Small intestine (tissue), 7 donors: ENCODE data around the gene CDK18. TPM values are rescaled to one million over a fixed set of nuclear protein-coding genes. Genes with fewer than 3 reads are reported as not detected.

Source experiments
- DNase-seq, 2 donors: peaks; one replicate each; pipeline versions ENCODE4 v3.0.0 to v3.0.0-alpha.2; 2013
- FAIRE-seq: peaks from 2 replicates; lab custom pipeline; 2012; peaks lifted over from hg19 to GRCh38; lab: Jason Lieb, UNC
- H3K27ac ChIP-seq, 3 donors: one replicate each; pipeline ENCODE4 v1.5.1; 2013; ENCODE audit warnings: low read length in 2 of 3, mild to moderate bottlenecking in 2 of 3, control low read depth in 1 of 3, inconsistent platforms in 1 of 3, low read depth in 1 of 3, moderate library complexity in 1 of 3
- H3K27me3 ChIP-seq, 3 donors: one replicate each; pipeline ENCODE4 v1.6.1; 2013; ENCODE audit warnings: low read length in 3 of 3, inconsistent platforms in 1 of 3; ENCODE audit not compliant: control insufficient read depth in 3 of 3, insufficient read depth in 3 of 3
- H3K36me3 ChIP-seq, 3 donors: one replicate each; pipeline ENCODE4 v1.6.1; 2013; ENCODE audit warnings: low read length in 3 of 3, inconsistent platforms in 1 of 3, low read depth in 1 of 3, mild to moderate bottlenecking in 1 of 3, moderate library complexity in 1 of 3; ENCODE audit not compliant: control insufficient read depth in 3 of 3, insufficient read depth in 2 of 3
- H3K4me1 ChIP-seq, 3 donors: one replicate each; pipeline ENCODE4 v1.6.1; 2013; ENCODE audit warnings: low read length in 2 of 3, inconsistent platforms in 1 of 3, low read depth in 1 of 3, mild to moderate bottlenecking in 1 of 3, moderate library complexity in 1 of 3; ENCODE audit not compliant: control insufficient read depth in 3 of 3, insufficient read depth in 2 of 3
- H3K4me3 ChIP-seq, 3 donors: one replicate each; pipeline ENCODE4 v1.5.1; 2013; ENCODE audit warnings: low read length in 3 of 3, control low read depth in 1 of 3, inconsistent platforms in 1 of 3, low read depth in 1 of 3, mild to moderate bottlenecking in 1 of 3, moderate library complexity in 1 of 3
- H3K9me3 ChIP-seq, 2 donors: one replicate each; pipeline ENCODE4 v1.6.1; 2013; ENCODE audit warnings: low read depth in 1 of 2, low read length in 1 of 2; ENCODE audit not compliant: control insufficient read depth in 2 of 2, insufficient read depth in 1 of 2
- WGBS, 3 donors: extraction: QIAGEN DNeasy Blood & Tissue Kit; methylation state at CpG; one replicate each; pipeline ENCODE4 v1.1.7; 2013; 5-methylcytosine and 5-hydroxymethylcytosine counted together
- polyA plus RNA-seq, 4 donors: library from polyadenylated mRNA; stranded (reverse) in 3 of 4; unstranded in 1 of 4; fragments of 200-250 nt in 3 of 4; fragments of 120-200 nt in 1 of 4; gene quantifications; one replicate each; pipeline versions ENCODE4 v1.2.1 to v1.2.3, GENCODE V29; 2013
- donor health status: healthy with polysubstance abuse.
- donor health status: control.
- donor health status: control.
- donor health status: Bipolar disorder and iron deficiency.
- donor health status: healthy.

The CDK18 gene
- polyA plus RNA-seq, 4 donors = 32.7 to 62.4 (median 41.1) TPM

- 44 to 87% (median 67%) methylated on average over 2 of the region's 2 CpGs for WGBS, 3 donors
- FAIRE-seq = no peak
Observed at GRCh38 chr1:205465392-205465791, 39.1 kb upstream of the CDK18 start.

GRCh38 chr1:205466595-205467220, 37.8 kb upstream of the CDK18 start:
- H3K4me1 ChIP-seq = peaks cover 0 to 6% (median 0%) of the 10 kb centered on the region in 3 donors
- FAIRE-seq = no peak
- no peak overlapping the region for H3K4me3 ChIP-seq
- H3K27me3 ChIP-seq = peaks cover 0 to 16% (median 6%) of the 10 kb centered on the region in 3 donors
- H3K27ac ChIP-seq = no peak overlapping the region
- DNase-seq = no peak
- WGBS, 3 donors = 54 to 71% (median 69%) methylated on average over 7 of the region's 7 CpGs
- H3K9me3 ChIP-seq = no peaks in the 10 kb centered on the region
- H3K36me3 ChIP-seq = no peaks in the 10 kb centered on the region

More at GRCh38 chr1:205465392-205465791, 39.1 kb upstream of the CDK18 start:
- no peaks in the 10 kb centered on the region for H3K36me3 ChIP-seq
- peaks cover 0 to 16% (median 11%) of the 10 kb centered on the region in 3 donors for H3K27me3 ChIP-seq
- no peak for DNase-seq
- H3K4me3 ChIP-seq = no peak overlapping the region
- H3K4me1 ChIP-seq = peaks cover 0 to 6% (median 0%) of the 10 kb centered on the region in 3 donors
- no peak overlapping the region for H3K27ac ChIP-seq
- no peaks in the 10 kb centered on the region for H3K9me3 ChIP-seq

DNA sequence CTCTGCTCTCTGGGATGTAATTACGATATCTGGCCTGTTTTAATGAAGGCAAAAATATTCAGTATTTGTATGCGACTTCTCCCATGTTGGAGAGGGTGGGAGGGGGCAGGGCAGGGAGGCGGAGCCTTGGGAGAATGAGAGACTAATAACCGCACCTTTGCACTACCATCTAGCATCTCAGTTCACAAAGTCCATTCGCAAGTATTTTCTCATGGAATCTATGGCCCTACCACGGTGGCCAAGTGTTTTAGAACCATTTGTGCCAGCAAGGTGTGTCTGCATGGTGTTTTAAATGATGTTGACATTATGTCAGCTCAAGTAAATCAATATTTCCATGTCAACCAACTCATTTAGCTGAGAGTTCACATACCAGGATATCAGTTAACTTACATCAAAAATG, 34.3 kb upstream of the CDK18 start:
- Histone ChIP-seq H3K4me3 (no peak overlapping the region), H3K36me3 (no peaks in the 10 kb centered on the region), H3K4me1 (peaks cover 0 to 6% (median 0%) of the 10 kb centered on the region in 3 donors), H3K9me3 (peaks cover 0 to 6% of the 10 kb centered on the region in 2 donors), H3K27ac (peak overlapping the region in 1 of 3 donors; percentile 53), H3K27me3 (peaks cover 0 to 17% (median 2%) of the 10 kb centered on the region in 3 donors)
- WGBS, 3 donors = 15 to 69% (median 31%) methylated on average over 6 of the region's 6 CpGs
- peak; percentile 82 to 97 for DNase-seq
- FAIRE-seq = no peak

GRCh38 chr1:205472737-205473441, 31.6 kb upstream of the CDK18 start:
- WGBS, 3 donors = 34 to 67% (median 48%) methylated on average over 12 to 13 of the region's 13 CpGs
- no peak for FAIRE-seq
- H3K27ac ChIP-seq = no peak overlapping the region
- H3K4me1 ChIP-seq = peaks cover 0 to 6% (median 0%) of the 10 kb centered on the region in 3 donors
- no peak for DNase-seq
- H3K4me3 ChIP-seq = no peak overlapping the region
- peaks cover 0 to 12% of the 10 kb centered on the region in 2 donors for H3K9me3 ChIP-seq
- peaks cover 0 to 11% (median under 1%) of the 10 kb centered on the region in 3 donors for H3K27me3 ChIP-seq
- H3K36me3 ChIP-seq = no peaks in the 10 kb centered on the region

- H3K9me3 ChIP-seq = peaks cover 0 to 12% of the 10 kb centered on the region in 2 donors
- no peak for FAIRE-seq
- WGBS, 3 donors = 44 to 60% (median 59%) methylated on average over 4 of the region's 4 CpGs
- no peak overlapping the region for H3K4me3 ChIP-seq
- no peaks in the 10 kb centered on the region for H3K36me3 ChIP-seq
- peaks cover 0 to 6% (median 0%) of the 10 kb centered on the region in 3 donors for H3K4me1 ChIP-seq
- peaks cover 0 to 11% (median 0%) of the 10 kb centered on the region in 3 donors for H3K27me3 ChIP-seq
- DNase-seq = no peak
- no peak overlapping the region for H3K27ac ChIP-seq
Observed at GRCh38 chr1:205473475-205473874, 31.0 kb upstream of the CDK18 start.

GRCh38 chr1:205473966-205474365, 30.5 kb upstream of the CDK18 start:
- Histone ChIP-seq H3K4me3 (no peak overlapping the region), H3K27me3 (peaks cover 0 to 11% (median 0%) of the 10 kb centered on the region in 3 donors), H3K27ac (no peak overlapping the region), H3K36me3 (no peaks in the 10 kb centered on the region), H3K9me3 (peaks cover 0 to 12% of the 10 kb centered on the region in 2 donors), H3K4me1 (peaks cover 0 to 6% (median 0%) of the 10 kb centered on the region in 3 donors)
- no peak for FAIRE-seq
- WGBS, 3 donors = 70 to 87% (median 78%) methylated on average over 7 of the region's 7 CpGs
- DNase-seq = no peak

- no peak for FAIRE-seq
- no peak overlapping the region for H3K4me3 ChIP-seq
- no peak for DNase-seq
- H3K27ac ChIP-seq = no peak overlapping the region
- H3K27me3 ChIP-seq = peaks cover 0 to 11% (median under 1%) of the 10 kb centered on the region in 3 donors
- 84 to 95% (median 95%) methylated on average over 3 of the region's 3 CpGs for WGBS, 3 donors
- H3K36me3 ChIP-seq = no peaks in the 10 kb centered on the region
- peaks cover 0 to 12% of the 10 kb centered on the region in 2 donors for H3K9me3 ChIP-seq
- H3K4me1 ChIP-seq = peaks cover 0 to 5% (median 0%) of the 10 kb centered on the region in 3 donors
Observed at GRCh38 chr1:205474571-205474970, 29.9 kb upstream of the CDK18 start.

DNA sequence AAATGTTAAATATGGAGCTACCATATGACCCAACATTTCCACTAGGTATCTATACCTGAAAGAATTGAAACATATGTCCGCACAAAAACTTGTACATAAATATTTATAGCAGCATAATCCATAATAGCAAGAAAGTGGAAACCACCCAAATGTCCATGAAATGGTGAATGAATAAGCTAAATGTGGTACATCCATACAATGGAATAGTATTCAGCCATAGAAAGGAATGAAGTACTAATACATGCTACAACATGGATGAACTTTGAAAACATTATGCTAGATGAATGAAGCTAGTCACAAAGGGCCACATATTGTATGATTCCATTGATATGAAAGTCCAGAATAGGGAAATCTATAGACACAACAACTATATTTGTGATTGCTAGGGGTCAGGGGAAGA, 28.6 kb upstream of the CDK18 start:
- FAIRE-seq (no peak), DNase-seq (no peak)
- WGBS, 3 donors = 94 to 100% (median 96%) methylated on average over 1 of the region's 1 CpG
- Histone ChIP-seq H3K36me3 (no peaks in the 10 kb centered on the region), H3K27me3 (peaks cover 0 to 16% (median 2%) of the 10 kb centered on the region in 3 donors), H3K9me3 (peaks cover 0 to 12% of the 10 kb centered on the region in 2 donors), H3K27ac (no peak overlapping the region), H3K4me1 (no peaks in the 10 kb centered on the region), H3K4me3 (no peak overlapping the region)
